A549 treated with GW870086 at 1 μM for 4 hours (cell line): ENCODE data around the gene HNF1B. TPM values are rescaled to one million over a fixed set of nuclear protein-coding genes. Genes with fewer than 3 reads are reported as not detected.

Source experiments
- total RNA-seq: library from RNA; stranded (reverse); fragments of 200-300 nt; extraction: Qiagen RNA extraction; gene quantifications from 5 replicates; pipeline ENCODE4 v1.2.3, GENCODE V29; 2022; ENCODE audit warnings: low read depth

Gene HNF1B
- total RNA-seq, result 19.9 to 25.3 TPM (median 23.7 TPM) in 5 replicates

DNA sequence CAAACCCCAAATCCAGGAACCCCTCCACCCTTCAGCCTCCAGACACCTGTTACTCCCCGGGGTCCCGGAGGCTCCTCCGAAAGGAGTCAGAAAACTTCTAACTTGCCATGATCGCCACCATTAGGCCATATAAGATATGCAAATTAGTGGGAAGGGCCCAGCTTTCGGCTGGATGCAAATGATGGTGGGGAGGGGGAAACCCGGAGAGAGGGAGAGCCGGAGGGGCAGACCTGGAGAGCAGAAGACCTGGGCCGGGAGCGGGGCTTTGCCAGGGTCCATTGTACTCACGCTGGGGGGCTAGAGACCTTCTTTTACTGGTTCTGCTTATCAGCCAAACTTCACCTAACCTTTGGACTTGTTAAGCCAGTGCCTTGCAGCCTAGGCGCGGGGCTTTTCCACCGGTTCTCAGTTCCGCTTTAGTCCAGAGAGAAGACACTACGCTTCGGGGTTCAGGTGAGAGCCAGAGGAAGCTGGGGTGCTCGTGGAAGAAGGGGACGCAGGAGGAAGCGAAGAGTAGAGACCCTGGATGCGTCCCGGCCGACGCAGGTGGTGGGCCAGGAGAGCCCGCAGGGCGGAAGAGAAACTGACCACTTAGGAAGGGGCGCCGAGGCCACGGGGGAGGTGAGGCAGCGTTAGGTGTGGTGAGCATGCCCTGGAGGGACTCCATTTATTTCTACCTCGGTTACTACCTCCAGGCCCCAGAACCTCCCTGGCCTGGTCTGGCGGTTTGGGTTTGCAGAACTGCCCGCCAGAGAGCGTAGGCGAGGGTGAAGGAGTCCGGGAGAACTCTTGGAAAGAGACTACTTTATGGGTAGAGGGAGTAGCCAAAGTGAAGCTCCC lies at the start of gene HNF1B:
Gene HNF1B (minus strand): TSS at position 99 of the 840 bp plus-strand sequence. CDS start 175 bp downstream, outside the sequence.

GRCh38 chr17:37643118-37643766 lies 101.6 kb downstream of the HNF1B start, which contains the start of gene DDX52:
Gene DDX52 (minus strand): TSS chr17:37643446. CDS start chr17:37643420, 26 bp downstream.

Other genes starting within 250 kb of the HNF1B start
- gene SYNRG, start 135.6 kb downstream of the HNF1B start, total RNA-seq, result 12.0 to 15.7 TPM (median 13.3 TPM) in 5 replicates
- gene DDX52, start 101.6 kb downstream of the HNF1B start, total RNA-seq, result 26.8 to 32.4 TPM (median 30.7 TPM) in 5 replicates
- not detected in 5 replicates for gene TBC1D3K, start 179.4 kb upstream of the HNF1B start, total RNA-seq
- gene TBC1D3L, start 244.0 kb upstream of the HNF1B start, total RNA-seq, result 9.6 to 13.3 TPM (median 12.9 TPM) in 5 replicates